ENCODE data around the gene ADCY1. TPM values are rescaled to one million over a fixed set of nuclear protein-coding genes. Genes with fewer than 3 reads are reported as not detected.

The ADCY1 gene
- polyA plus RNA-seq, 4 donors, result under 0.01 to 1.0 (median 0.88) TPM; not detected in 1

DNA sequence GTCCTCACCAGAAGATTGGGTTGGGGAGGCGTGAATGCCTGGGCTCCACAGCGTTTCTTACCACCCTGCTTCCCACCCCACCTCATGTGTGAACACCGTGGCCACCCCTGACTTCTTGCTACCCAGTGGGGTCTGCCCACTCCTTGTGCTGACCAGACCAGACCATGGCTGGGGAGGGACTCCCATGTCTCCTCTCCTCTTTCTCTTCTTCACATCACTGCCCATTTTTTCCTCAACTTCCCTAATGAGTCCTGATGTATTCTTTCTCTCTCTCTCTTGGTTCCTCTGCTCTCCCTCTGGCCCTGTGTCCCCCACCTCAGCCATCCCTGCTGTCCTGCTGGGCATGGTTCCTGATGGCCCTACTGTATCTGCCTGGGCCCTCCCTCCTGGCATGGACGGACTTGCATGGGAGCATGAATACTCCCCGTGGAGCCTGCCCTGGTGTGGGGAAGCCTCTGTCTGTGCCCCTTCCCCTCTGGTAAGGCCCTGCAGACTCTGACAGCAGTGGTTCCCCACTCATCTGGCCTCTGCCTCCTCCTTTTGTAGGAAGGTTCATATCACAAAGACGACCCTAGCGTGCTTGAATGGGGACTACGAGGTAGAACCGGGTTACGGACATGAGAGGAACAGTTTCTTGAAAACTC is 85.5 kb downstream of the ADCY1 start:
- no peak overlapping the region for H3K27ac ChIP-seq (ENCODE audit: low read depth in 1 of 3, low read length in 2 of 3)
- H3K9me3 ChIP-seq (ENCODE audit: control insufficient read depth in 2 of 2, insufficient read depth in 1 of 2, low read depth in 1 of 2, low read length in 1 of 2), result no peaks in the 10 kb centered on the region
- no peaks in the 10 kb centered on the region for H3K36me3 ChIP-seq (ENCODE audit: control insufficient read depth in 3 of 3, insufficient read depth in 2 of 3, low read depth in 1 of 3, low read length in 3 of 3)
- WGBS, 3 donors, result 83 to 90% (median 84%) methylated on average over 10 of the region's 10 CpGs
- FAIRE-seq (no peak), DNase-seq (no peak)
- H3K27me3 ChIP-seq (ENCODE audit: control insufficient read depth in 3 of 3, insufficient read depth in 3 of 3, low read length in 3 of 3), result no peaks in the 10 kb centered on the region
- no peak overlapping the region for H3K4me3 ChIP-seq (ENCODE audit: low read depth in 1 of 3, low read length in 3 of 3)
- H3K4me1 ChIP-seq (ENCODE audit: control insufficient read depth in 3 of 3, insufficient read depth in 2 of 3, low read depth in 1 of 3, low read length in 2 of 3), result no peaks in the 10 kb centered on the region

DNA sequence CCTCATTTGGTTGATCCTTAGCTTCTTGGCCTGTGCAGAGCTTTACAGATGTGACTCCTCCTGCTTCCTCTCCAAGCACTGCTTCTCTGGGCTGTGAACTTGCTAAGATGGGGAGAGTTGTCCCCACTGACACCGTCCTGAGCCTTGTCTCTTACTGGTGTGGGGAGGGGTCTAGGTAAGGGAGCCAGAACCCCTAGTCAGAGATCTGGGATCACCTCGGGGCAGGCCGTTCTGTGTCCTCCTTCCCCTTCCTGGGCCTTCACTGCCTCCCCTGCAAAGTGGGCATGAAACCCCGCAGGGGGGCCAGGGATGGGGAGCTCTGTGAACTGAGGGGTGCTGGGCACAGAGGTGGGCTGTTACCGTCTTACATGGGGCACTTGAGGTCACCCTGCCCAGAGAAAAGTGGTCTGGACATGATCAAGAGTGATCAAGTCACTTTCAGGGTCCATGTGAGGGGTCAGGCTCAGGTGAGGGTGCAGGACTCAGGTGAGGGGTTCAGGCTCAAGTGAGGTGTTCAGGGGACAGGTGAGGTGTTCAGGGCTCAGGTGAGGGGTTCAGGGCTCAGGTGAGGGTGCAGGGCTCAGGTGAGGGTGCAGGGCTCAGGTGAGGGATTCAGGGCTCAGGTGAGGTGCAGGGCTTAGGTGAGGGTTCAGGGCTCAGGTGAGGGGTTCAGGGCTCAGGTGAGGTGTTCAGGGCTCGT is 86.2 kb downstream of the ADCY1 start:
- no peaks in the 10 kb centered on the region for H3K4me1 ChIP-seq (ENCODE audit: control insufficient read depth in 3 of 3, insufficient read depth in 2 of 3, low read depth in 1 of 3, low read length in 2 of 3)
- H3K4me3 ChIP-seq (ENCODE audit: low read depth in 1 of 3, low read length in 3 of 3), result no peak overlapping the region
- FAIRE-seq (no peak), DNase-seq (no peak)
- no peak overlapping the region for H3K27ac ChIP-seq (ENCODE audit: low read depth in 1 of 3, low read length in 2 of 3)
- 66 to 80% (median 70%) methylated on average over 6 of the region's 6 CpGs for WGBS, 3 donors
- no peaks in the 10 kb centered on the region for H3K27me3 ChIP-seq (ENCODE audit: control insufficient read depth in 3 of 3, insufficient read depth in 3 of 3, low read length in 3 of 3)
- H3K9me3 ChIP-seq (ENCODE audit: control insufficient read depth in 2 of 2, insufficient read depth in 1 of 2, low read depth in 1 of 2, low read length in 1 of 2), result no peaks in the 10 kb centered on the region
- no peaks in the 10 kb centered on the region for H3K36me3 ChIP-seq (ENCODE audit: control insufficient read depth in 3 of 3, insufficient read depth in 2 of 3, low read depth in 1 of 3, low read length in 3 of 3)

DNA sequence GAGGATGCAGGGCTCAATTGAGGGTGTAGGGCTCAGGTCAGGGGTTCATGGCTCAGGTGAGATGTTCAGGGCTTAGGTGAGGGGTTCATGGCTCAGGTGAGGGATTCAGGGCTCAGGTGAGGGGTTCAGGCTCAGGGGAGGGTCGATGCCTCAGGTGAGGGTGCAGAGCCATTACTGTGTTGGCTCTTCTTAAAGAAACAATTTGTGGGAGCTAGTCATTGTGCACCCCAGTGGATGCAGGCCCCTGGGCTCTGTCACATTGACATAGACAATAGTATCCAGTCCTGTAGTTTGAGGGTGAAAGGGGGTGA is 86.7 kb downstream of the ADCY1 start:
- no peak for FAIRE-seq

DNA sequence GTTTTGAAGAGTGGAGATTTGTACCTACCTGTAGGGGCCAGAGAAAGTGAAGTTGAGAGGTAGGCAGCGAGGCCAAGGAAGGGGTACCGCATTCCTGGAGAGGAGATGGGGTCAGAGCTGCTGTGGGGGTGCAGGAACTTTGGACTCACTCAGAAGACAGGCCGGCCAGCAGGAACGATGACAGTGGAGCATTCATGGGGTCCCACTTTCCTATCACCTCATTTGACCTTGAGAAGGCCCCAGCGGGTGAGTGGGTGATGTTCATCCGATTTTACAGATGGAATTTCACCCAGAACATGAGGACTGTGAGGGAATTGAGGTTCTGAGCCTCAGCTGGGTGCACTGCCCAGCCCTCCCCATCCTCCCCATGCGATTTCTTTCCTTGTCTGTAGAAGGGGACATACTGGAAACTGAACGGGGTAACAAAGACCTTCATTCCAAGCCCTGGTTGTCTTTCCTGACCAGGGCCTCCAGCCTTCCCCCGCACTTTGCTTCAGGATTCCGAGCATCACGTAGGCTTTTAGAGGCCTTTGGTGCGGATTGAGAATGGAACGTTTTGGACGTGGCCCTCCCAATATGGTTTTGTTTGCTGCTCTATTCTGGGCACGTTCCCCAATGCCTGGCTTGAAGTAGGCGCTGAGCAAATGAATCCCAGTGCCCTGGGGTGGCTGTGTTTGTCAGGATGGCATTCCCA is 87.3 kb downstream of the ADCY1 start:
- Histone ChIP-seq H3K9me3 (ENCODE audit: control insufficient read depth in 2 of 2, insufficient read depth in 1 of 2, low read depth in 1 of 2, low read length in 1 of 2) (no peaks in the 10 kb centered on the region), H3K36me3 (ENCODE audit: control insufficient read depth in 3 of 3, insufficient read depth in 2 of 3, low read depth in 1 of 3, low read length in 3 of 3) (no peaks in the 10 kb centered on the region), H3K27me3 (ENCODE audit: control insufficient read depth in 3 of 3, insufficient read depth in 3 of 3, low read length in 3 of 3) (no peaks in the 10 kb centered on the region), H3K4me3 (ENCODE audit: low read depth in 1 of 3, low read length in 3 of 3) (no peak overlapping the region), H3K4me1 (ENCODE audit: control insufficient read depth in 3 of 3, insufficient read depth in 2 of 3, low read depth in 1 of 3, low read length in 2 of 3) (no peaks in the 10 kb centered on the region), H3K27ac (ENCODE audit: low read depth in 1 of 3, low read length in 2 of 3) (no peak overlapping the region)
- 82 to 86% (median 83%) methylated on average over 16 of the region's 16 CpGs for WGBS, 3 donors
- no peak for FAIRE-seq
- no peak for DNase-seq

More for the DNA sequence above, 86.7 kb downstream of the ADCY1 start:
- H3K27ac ChIP-seq (ENCODE audit: low read depth in 1 of 3, low read length in 2 of 3), result no peak overlapping the region
- DNase-seq, result no peak
- H3K36me3 ChIP-seq (ENCODE audit: control insufficient read depth in 3 of 3, insufficient read depth in 2 of 3, low read depth in 1 of 3, low read length in 3 of 3), result no peaks in the 10 kb centered on the region
- H3K4me3 ChIP-seq (ENCODE audit: low read depth in 1 of 3, low read length in 3 of 3), result no peak overlapping the region
- no peaks in the 10 kb centered on the region for H3K27me3 ChIP-seq (ENCODE audit: control insufficient read depth in 3 of 3, insufficient read depth in 3 of 3, low read length in 3 of 3)
- no peaks in the 10 kb centered on the region for H3K9me3 ChIP-seq (ENCODE audit: control insufficient read depth in 2 of 2, insufficient read depth in 1 of 2, low read depth in 1 of 2, low read length in 1 of 2)
- no peaks in the 10 kb centered on the region for H3K4me1 ChIP-seq (ENCODE audit: control insufficient read depth in 3 of 3, insufficient read depth in 2 of 3, low read depth in 1 of 3, low read length in 2 of 3)
- WGBS, 3 donors, result 17 to 66% (median 20%) methylated on average over 1 of the region's 1 CpG

DNA sequence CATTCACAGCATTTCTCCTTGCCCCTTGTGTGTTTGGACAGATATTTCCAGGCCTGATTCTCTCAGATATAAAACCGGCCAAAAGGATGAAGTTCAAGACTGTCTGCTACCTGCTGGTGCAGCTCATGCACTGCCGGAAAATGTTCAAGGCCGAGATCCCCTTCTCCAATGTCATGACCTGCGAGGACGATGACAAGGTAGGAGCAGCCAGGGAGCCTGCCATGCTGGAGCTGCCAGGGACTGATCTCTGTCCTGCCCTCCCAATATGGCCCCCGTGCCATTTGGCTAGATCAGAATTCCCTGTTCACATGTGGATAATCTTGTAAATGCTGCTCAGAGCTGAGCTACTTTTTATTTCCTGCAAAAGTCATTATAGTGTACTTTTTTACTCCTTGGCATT is 87.8 kb downstream of the ADCY1 start:
- DNase-seq (no peak), FAIRE-seq (no peak)
- Histone ChIP-seq H3K4me1 (ENCODE audit: control insufficient read depth in 3 of 3, insufficient read depth in 2 of 3, low read depth in 1 of 3, low read length in 2 of 3) (no peaks in the 10 kb centered on the region), H3K36me3 (ENCODE audit: control insufficient read depth in 3 of 3, insufficient read depth in 2 of 3, low read depth in 1 of 3, low read length in 3 of 3) (no peaks in the 10 kb centered on the region), H3K4me3 (ENCODE audit: low read depth in 1 of 3, low read length in 3 of 3) (no peak overlapping the region), H3K9me3 (ENCODE audit: control insufficient read depth in 2 of 2, insufficient read depth in 1 of 2, low read depth in 1 of 2, low read length in 1 of 2) (no peaks in the 10 kb centered on the region), H3K27ac (ENCODE audit: low read depth in 1 of 3, low read length in 2 of 3) (no peak overlapping the region), H3K27me3 (ENCODE audit: control insufficient read depth in 3 of 3, insufficient read depth in 3 of 3, low read length in 3 of 3) (no peaks in the 10 kb centered on the region)
- 81 to 91% (median 87%) methylated on average over 6 of the region's 6 CpGs for WGBS, 3 donors

DNA sequence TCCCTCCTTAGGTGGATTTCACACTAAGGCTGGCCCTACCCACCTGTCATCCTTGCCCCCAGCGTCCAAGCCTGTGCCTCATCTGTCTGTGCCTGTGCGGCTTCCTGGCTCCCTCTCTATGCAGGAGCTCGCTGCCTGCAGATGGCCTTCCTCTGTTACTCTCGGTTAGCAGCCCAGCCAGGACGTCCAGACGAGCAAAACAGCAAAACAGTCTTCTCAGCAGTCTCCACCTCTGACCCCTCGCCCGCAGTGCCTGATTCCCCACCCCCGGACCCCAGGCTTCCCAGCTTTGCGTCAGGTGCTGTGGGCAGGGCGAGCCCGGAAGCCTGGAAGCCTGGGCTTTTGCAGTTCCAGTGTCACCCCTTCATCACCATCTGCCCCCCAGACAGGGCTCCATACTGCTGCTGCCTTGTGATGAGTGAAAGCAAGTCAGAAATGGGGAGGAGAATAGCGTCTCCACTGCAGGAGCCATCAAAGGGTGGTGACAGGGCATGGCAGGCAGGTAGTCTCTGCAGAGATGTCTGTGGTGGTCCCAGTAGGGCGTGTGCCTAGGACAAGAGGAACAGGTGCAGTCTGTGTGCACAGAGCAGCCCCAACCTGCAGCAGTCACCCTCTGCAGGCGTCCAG is 88.5 kb downstream of the ADCY1 start:
- H3K27ac ChIP-seq (ENCODE audit: low read depth in 1 of 3, low read length in 2 of 3), result no peak overlapping the region
- no peak overlapping the region for H3K4me3 ChIP-seq (ENCODE audit: low read depth in 1 of 3, low read length in 3 of 3)
- FAIRE-seq (no peak), DNase-seq (no peak)
- no peaks in the 10 kb centered on the region for H3K4me1 ChIP-seq (ENCODE audit: control insufficient read depth in 3 of 3, insufficient read depth in 2 of 3, low read depth in 1 of 3, low read length in 2 of 3)
- no peaks in the 10 kb centered on the region for H3K27me3 ChIP-seq (ENCODE audit: control insufficient read depth in 3 of 3, insufficient read depth in 3 of 3, low read length in 3 of 3)
- H3K36me3 ChIP-seq (ENCODE audit: control insufficient read depth in 3 of 3, insufficient read depth in 2 of 3, low read depth in 1 of 3, low read length in 3 of 3), result no peaks in the 10 kb centered on the region
- no peaks in the 10 kb centered on the region for H3K9me3 ChIP-seq (ENCODE audit: control insufficient read depth in 2 of 2, insufficient read depth in 1 of 2, low read depth in 1 of 2, low read length in 1 of 2)
- 77 to 86% (median 82%) methylated on average over 15 of the region's 15 CpGs for WGBS, 3 donors

DNA sequence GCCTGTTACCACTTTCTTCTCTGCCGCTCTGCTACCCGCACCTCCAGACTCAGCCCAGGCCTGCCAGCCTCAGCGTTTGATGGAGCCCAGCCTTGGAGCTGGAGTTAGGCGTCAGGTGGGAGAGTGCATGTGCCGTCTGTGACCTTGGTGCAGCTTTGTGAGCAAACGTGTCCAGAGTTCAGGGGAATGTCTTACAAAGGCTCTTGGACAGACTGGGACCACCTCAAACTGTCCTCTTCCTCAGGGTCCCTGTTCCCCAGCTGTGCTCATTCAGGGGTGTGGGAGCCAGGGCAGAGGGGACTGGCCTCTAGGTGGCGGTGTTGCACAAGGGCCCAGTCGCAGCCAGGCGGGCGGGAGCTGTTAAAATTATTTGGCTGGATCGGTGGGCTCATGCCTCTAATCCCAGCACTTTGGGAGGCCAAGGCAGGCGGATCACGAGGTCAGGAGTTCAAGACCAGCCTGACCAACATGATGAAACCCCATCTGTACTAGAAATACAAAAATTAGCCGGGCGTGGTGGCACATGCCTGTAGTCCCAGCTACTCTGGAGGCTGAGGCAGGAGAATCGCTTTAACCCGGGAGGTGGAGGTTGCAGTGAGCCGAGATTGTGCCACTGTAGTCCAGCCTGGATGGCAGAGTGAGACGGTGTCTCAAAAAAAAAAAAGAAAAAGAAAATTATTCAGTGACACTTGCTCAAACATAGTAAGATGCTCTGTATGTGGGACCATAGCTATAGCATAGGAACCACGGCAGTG is 89.2 kb downstream of the ADCY1 start:
- FAIRE-seq, result no peak

DNA sequence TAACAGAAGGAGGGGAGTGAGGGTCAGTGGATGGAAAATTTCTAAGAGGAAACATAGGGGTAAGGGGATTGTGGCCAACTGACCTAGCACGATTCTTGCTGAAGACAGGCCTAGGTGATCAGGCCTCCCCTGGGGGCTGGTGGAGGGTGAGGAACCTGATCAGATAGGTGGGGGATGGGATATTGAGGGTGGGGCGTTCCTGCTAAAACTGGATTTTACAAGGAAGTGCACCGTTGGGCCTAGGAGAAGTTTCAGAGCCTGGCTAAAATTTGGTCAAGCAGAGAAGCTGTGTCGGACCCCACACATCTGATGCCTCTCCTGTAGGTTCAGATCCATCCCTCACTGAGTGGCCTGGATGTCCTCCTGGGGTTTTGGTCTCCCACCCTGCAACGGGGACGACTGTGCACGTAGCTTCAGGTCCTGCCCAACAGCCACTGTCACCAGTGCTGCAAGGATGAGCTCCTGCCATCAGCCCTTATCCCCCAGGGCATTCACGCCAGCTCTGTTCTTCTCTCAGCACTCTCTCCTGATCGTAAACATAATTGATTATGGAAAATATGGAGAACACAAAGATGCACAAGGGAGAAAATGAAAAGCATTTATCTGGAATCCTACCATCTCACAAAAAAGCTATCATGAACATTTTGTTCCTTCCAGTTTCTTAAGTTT is 89.9 kb downstream of the ADCY1 start:
- no peak for DNase-seq
- no peak overlapping the region for H3K27ac ChIP-seq (ENCODE audit: low read depth in 1 of 3, low read length in 2 of 3)
- no peaks in the 10 kb centered on the region for H3K27me3 ChIP-seq (ENCODE audit: control insufficient read depth in 3 of 3, insufficient read depth in 3 of 3, low read length in 3 of 3)
- no peaks in the 10 kb centered on the region for H3K4me1 ChIP-seq (ENCODE audit: control insufficient read depth in 3 of 3, insufficient read depth in 2 of 3, low read depth in 1 of 3, low read length in 2 of 3)
- no peak overlapping the region for H3K4me3 ChIP-seq (ENCODE audit: low read depth in 1 of 3, low read length in 3 of 3)
- FAIRE-seq, result no peak
- WGBS, 3 donors, result 75 to 83% (median 78%) methylated on average over 9 of the region's 9 CpGs
- no peaks in the 10 kb centered on the region for H3K36me3 ChIP-seq (ENCODE audit: control insufficient read depth in 3 of 3, insufficient read depth in 2 of 3, low read depth in 1 of 3, low read length in 3 of 3)
- no peaks in the 10 kb centered on the region for H3K9me3 ChIP-seq (ENCODE audit: control insufficient read depth in 2 of 2, insufficient read depth in 1 of 2, low read depth in 1 of 2, low read length in 1 of 2)

More for the DNA sequence above, 89.2 kb downstream of the ADCY1 start:
- Histone ChIP-seq H3K4me1 (ENCODE audit: control insufficient read depth in 3 of 3, insufficient read depth in 2 of 3, low read depth in 1 of 3, low read length in 2 of 3) (no peaks in the 10 kb centered on the region), H3K27ac (ENCODE audit: low read depth in 1 of 3, low read length in 2 of 3) (no peak overlapping the region), H3K27me3 (ENCODE audit: control insufficient read depth in 3 of 3, insufficient read depth in 3 of 3, low read length in 3 of 3) (no peaks in the 10 kb centered on the region), H3K36me3 (ENCODE audit: control insufficient read depth in 3 of 3, insufficient read depth in 2 of 3, low read depth in 1 of 3, low read length in 3 of 3) (no peaks in the 10 kb centered on the region), H3K4me3 (ENCODE audit: low read depth in 1 of 3, low read length in 3 of 3) (no peak overlapping the region), H3K9me3 (ENCODE audit: control insufficient read depth in 2 of 2, insufficient read depth in 1 of 2, low read depth in 1 of 2, low read length in 1 of 2) (no peaks in the 10 kb centered on the region)
- DNase-seq, result peak; percentile 6 to 31
- 79 to 85% (median 84%) methylated on average over 20 of the region's 20 CpGs for WGBS, 3 donors
